ENCODE measurements around the gene FAM151B.
"Not testable (repeated sequence)": the region's sequence is repeated elsewhere in the genome, so short reads cannot be mapped to it uniquely, and the experiment has no call there.

The FAM151B gene, protein sequence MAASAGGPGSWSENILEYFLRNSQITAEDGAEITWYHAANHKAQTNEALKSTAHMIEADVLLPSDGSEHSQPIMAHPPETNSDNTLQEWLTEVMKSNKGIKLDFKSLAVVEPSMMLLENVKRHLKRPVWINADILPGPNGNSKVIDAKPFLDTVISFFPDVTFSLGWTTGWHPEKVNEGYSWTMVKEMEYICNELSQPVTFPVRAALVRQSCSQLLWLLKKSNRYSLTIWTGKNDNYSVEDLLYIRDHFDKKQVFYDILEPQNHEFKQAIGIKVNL

DNA sequence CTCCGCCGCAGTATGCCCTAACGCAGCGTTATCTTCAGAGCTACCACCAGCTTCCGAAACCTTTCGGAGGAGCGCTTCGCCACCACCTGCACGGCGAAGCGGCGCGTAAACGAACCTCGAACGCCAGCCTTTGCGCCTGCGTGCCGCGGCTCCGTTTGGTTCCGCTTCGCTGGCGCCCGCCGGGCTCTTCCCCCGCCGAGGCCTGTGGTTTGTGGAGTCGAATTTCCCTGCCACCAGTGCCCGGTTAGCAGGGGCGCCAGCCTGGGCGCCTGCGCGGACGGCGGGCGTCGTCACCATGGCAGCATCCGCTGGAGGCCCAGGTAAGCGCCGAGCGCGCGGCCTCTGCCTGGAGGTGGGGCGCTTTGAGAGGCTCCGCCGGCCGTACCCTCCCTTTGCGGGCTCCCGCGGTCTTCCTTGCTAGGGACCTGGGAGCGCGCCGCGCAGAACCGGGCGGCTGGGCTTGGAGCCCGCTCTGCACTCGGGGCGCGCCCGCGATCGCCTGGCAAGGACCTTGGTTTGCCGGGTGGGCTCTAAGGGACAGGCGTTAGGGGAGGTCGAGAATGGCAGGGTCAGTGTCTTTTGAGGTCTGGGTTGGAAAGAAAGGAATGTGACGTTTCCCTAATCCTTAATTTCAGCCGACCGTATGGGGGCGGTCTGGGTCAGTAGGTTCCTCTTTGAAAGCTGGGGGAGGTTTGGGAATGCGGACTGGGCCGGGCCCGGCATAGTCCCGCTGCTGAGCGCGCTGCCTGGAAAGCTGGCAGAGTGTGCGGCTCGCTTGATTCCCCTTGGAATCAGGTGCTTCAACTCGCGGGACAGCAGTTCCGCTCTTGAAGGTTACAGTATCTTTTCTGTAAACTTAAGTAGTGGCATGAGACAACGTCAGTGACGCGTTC is at the start of gene FAM151B:
Gene FAM151B, plus strand, starts transcription at position 272 of the 893 bp plus-strand sequence. Its CDS starts 24 bp downstream, at position 296.
- DNase-seq: peak; percentile 97

DNA sequence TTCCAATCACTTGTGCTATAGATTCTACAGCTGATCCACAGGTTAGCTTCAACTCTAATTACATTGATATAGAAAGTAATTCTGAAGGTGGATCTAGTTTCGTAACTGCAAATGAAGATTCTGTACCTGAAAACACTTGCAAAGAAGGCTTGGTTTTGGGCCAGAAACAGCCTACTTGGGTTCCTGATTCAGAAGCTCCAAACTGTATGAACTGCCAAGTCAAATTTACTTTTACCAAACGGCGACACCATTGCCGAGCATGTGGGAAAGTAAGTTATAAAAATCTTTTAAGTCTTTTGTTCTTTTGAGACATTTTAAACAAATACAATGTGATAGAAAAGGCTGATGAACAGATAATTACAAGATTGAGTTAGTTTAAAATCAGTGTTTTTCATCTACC is 49.2 kb upstream of the FAM151B start:
- no peak for DNase-seq

DNA sequence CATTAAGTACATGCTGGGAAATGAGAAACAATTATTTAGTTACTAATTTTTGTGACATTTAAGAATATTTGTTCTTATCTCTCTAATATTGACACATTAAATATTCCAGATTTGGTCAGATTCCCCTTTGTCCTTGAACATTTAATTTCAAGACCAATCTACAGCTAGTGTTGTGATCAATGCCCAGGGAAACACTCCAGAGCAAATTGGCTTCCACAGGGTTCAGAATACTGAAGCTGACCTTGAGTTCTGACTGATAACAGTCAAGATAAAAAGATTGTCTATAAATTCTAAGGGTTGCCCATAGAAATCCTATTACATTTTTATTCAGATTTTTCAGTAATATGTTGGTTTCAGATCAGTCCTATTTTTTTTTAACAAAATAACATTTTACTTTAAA is 48.7 kb upstream of the FAM151B start:
- no peak for DNase-seq

DNA sequence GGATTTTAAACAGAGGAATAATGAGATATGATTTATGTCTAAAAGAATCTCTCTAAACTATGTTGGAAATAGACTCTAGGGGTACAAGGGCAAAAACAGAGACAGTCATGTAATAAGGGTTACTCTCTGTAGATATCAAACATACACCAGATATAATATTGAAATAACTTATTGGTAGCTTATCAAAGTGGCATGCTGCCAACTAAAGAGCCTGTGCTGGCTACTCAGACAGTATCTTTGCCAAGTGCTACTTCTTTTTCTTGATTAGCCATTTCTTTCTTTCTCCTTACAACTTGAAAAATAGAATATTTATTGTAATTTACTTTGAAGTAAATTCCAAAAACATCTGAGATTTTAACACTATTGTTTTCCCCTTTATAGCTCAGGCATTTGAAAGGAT is 45.2 kb upstream of the FAM151B start:
- no peak for DNase-seq

DNA sequence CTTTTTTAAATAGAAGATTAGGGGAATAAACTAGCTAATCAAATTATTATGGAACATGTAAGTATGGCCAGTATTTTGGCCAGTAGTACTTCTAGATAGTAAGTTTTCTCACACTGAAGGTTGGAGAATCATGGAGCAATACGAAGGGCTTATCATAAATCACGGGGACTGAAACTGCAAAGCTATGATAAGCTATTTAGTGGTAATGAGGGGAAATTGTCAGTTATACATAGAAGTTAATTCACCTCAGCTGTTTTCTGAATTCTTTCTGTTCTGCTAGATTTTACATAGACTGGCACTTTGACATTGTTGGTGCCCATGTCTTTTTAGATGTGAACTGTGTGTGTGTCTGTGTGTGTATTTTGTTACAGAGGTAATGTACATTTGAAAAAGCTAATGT is 34.5 kb upstream of the FAM151B start:
- no peak for DNase-seq

DNA sequence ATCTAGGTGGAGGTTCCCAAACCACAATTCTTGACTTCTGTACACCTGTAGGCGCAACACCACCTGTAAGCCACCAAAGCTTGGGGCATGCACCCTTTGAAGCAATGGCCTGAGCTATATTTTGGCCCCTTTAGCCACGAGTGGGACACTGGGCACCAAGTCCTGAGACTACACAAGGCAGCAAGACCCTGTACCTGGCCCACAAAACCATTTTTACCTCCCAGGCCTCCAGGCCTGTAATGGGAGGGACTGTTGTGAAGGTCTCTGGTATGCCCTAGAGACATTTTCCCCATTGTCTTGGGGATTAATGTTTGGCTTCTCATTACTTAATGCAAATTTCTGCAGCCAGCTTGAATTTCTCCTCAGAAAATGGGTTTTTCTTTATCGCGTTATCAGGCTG is 24.6 kb upstream of the FAM151B start:
- DNase-seq: no peak

DNA sequence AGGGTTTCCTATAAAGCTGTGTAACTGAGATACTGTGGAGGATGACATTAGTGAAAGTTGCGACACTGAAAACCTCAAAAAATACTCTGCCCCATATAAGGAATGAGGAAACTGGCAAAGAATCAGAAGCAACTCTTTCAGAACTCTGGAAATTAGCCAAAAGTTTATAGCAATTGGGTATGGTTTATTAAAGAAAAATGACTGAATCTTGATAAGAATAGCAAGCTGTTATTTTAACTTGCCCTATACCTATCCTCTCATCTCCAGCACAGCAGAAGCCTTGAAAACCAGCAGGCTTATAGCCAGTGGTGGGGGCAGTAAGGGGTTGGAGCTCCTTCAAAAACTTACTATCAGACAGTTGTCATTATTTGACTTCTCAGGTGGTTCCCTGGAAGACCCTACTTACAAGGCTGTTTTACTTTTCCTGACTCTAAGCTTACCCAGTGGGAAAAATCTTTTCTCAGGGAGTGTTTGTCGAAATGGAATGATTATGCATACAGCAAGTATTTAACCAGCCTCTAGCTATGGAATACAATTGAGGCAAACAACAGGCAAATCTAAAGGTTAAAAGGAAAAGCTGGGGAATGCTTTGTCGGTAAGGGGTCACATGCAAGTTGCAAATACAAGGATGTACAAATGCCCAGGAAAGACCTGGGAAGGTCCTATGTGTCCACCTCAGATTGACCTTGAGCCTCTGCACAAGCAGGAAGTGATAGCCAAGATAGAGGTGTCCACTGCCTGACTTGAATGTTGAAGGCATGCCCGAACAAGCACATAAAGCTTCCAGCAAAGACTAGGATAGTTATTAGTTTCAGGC is 21.0 kb upstream of the FAM151B start:
- DNase-seq: no peak

DNA sequence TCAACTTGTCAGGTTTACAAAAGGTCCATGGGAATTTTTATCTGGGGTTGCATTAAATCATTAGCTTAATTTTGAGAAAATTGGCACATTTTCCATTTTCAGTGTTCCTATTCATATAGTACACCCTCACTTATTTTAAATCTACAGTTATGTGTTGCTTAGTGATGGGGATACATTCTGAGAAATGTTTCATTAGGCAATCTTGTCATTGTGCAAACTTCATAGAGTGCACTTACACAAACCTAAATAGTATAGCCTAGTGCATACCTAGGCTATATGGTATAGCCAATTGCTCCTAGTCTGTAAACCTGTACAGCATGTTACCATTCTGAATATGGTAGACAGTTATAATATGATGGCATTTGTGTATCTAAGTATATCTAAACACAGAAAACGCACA is 19.8 kb upstream of the FAM151B start:
- DNase-seq: no peak

DNA sequence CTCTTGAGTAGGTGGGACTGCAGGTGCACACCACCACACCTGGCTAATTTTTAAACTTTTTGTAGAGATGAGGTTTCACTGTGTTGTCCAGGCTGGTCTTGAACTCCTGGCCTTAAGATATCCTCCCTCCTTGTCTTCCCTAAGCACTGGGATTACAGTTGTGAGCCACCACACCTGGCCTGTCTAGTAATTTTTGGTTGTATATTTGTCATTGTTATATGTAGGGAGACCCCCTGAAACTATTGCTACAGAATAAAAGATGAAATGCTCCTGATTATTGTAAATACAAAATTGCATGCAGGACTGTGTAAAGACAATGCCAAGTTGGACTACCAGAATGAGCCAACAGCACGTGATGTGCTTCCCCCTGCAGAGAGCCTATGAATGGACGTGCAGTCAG is 17.3 kb upstream of the FAM151B start:
- DNase-seq: not testable (repeated sequence)

DNA sequence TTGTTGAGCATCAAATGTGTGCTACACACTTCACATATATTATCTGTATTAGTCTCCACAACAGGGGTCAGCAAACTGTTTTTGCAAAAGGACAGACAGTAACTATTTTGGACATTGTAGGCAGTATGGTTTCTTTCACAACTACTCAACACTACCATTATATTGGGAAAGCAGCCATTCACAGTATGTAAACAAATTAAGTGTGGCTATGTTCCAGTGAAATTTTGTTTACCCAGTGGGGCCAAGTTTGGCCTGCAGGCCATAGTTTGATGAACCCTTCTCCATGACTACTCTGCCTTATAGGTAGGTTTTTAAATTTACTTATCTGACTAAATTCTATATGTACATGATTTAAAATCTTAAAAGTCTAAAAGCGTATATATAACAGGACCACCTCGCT is 13.0 kb upstream of the FAM151B start:
- DNase-seq: no peak

DNA sequence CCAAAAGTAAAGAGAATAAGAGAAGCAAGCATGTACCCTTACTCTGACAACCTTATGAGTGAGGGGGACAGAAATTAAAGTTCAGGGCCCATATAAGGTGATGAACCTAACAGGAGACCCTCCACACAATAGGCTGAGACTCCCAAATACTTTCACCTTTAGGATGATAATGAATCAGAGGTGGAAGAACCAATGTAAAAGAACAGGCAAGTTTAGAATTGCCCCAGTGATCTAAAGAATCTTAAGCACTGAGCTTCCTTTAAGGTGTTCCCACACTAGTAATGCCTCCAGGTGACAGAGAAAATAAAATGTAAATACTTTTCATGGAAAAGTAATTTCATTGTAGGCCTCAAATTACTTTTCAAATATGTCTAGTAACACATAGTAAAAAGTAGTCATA is 8.2 kb upstream of the FAM151B start:
- no peak for DNase-seq

DNA sequence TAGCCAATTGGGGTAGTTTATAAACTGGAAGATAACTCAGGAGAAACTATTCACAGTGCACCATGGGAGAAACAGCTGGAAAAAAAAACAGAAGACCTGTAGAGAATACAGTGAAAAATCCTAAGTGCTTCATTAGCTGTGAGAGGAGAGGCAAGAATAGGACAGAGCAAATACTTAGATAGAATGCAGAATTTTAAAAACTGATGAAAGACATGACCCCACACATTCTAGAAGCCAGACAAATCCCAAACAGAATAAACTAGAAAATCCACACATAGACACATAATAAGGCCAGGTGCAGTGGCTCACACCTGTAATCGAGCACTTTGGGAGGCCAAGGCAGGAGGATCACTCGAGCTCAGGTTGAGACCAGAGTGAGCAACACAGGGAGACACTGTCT is 7.5 kb upstream of the FAM151B start:
- no peak for DNase-seq

DNA sequence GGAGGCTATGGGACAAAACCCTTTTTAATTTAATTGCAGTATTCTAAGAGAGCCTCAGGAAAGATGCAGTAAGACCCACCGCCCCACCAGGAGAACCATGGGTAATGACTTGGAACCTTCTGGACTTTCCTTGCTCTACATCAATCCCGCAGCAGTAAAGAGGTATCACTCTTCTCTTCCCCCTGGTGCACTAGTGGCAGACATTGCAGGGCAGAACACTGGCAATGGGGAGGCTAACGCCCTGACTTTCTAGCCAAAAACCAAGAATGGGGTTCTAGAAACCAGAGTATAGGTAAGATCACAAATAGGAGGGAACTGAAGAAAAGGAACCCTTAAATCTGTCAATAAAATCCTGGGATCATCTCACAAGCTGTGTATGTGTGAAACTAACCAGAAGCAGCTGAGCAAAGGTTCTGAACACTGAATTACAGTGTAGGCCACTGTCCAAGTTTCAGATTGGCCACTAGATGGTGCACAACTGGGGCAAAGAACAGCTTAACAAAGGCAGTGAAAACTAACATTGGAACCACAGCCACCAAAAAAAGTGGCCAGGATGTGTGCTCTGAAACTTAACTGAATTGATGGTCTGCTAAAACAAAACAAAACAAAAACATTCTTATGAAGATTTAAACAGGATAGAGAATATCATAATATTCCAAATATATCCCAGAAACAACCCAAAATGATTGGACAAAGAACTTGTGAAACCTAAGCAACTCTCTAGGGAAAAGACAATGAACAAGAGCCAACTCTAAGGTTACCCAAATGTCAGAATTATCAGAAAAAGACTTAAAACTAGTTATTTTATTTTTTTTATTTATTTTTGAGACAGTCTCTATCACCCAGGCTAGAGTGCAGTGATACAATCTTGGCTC is 6.6 kb upstream of the FAM151B start:
- DNase-seq: peak; percentile 24

DNA sequence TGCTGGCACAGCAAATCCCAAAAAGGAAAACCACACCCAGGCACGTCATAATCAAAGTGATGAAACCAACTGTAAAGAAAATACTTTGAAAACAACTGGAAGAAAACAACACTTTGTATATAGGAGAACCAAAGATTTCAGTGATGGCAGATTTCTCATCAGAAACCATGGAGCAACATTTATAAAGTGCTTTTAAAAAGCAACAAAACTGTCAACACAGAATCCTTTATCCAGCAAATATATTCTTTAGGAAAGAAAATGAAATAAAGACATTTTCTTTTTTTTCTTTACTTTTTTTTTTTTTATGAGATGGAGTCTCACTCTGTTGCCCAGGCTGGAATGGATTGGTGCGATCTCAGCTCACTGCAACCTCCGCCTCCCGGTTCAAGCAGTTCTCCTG is 5.3 kb upstream of the FAM151B start:
- no peak for DNase-seq

DNA sequence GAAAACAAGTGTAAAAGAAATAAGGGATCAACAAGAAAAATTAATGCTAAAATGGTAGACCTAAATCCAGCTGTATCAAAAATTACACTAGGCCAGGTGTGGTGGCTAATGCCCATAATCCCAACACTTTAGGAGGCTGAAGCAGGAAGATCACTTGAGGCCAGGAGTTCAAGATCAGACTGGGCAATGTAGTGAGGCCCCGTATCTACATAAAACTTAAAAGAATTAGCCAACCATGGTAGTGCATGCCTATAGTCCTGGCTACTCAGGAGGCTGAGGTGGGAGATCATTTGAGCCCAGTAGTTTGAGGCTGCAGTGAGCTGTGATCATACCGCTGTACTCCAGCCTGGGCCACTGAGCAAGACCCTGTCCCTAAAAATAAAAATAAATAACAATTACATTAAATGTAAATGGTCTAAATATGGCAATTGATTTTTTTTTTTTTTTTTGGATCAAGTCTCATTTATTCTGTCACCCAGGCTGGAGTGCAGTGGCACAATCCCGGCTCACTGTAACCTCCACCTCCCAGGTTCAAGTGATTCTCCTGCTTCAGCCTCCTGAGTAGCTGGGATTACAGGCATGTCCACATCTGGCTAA is 4.2 kb upstream of the FAM151B start:
- DNase-seq: no peak

DNA sequence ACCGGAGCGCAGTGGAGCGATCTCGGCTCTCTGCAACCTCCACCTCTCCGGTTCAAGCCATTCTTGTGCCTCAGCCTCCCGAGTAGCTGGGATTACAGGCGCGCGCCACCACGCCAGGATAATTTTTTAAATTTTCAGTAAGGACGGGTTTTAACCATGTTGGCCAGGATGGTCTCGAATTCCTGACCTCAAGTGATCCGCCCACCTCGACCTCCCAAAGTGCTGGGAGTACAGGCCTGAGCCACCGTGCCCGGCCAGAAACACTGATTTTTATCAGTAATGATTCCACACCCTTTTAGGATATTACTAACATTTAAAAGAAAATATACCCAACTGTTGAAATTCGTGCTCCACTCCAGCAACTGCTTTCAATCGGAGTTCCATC is 464 bp upstream of the FAM151B start:
- no peak for DNase-seq

DNA sequence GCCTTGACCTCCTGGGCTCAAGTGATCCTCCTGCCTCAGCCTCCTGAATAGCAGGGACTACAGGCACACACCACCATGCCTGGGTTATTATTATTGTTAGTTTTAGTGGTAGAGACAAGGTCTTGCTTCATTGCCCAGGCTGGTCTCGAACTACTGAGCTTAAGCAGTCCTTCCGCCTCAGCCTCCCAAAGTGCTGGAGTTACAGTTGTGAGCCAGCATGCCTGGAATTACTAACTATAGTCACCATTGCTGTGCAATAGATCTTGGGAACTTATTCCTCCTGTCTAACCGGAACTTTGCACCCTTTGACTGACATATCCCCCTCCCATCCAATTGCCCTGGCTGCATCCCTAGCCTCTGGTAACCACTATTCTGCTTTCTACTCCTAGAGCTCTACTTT is 3.4 kb downstream of the FAM151B start:
- no peak for DNase-seq

DNA sequence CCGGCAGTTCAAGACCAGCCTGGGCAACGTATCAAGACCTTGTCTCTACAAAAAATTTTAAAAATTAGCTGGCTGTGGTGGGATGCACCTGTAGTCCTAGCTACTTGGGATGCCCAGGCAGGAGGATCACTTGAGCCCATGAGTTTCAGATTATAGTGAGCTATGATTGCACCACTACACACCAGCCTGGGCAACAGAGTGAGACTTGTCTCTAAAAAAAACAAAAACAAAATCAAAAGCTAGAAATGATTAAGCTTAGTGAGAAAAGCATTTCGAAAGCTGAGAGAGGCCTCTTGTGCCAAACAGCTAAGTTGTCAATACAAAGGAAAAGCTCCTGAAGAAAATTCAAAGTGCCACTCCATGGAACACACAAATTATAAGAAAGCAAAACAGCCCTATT is 4.8 kb downstream of the FAM151B start:
- no peak for DNase-seq

DNA sequence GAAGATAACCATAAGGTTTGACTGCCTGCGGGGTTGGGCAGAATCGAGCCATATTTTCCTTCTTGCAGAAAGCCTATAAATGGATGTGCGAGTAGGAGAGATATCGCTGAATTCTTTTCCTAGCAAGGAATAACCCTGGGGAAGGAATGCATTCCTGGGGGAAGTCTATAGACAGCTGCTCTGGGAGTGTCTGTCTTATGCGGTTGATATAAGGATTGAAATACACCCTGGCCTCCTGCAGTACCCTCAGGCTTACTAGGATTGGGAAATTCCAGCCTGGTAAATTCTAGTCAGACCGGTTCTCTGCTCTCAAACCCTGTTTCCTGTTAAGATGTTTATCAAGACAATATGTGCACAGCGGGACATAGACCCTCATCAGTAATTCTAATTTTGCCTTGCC is 5.5 kb downstream of the FAM151B start:
- not testable (repeated sequence) for DNase-seq

DNA sequence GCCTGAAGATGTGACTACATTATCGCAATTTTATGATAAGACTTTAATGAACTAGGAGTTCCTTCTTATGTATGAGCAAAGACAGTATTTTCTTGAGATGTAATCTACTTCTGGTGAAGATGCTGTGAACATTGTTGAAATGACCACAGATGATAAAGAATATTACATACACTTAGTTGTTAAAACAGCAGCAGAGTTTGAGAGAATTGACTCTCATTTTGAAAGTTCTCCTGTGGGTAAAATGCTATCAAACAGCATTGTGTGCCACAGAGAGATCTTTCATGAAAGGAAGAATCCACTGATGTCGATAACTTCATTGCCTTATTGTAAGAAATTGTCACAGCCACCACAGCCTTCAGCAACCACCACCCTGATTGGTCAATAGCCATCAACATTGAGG is 8.0 kb downstream of the FAM151B start:
- no peak for DNase-seq

DNA sequence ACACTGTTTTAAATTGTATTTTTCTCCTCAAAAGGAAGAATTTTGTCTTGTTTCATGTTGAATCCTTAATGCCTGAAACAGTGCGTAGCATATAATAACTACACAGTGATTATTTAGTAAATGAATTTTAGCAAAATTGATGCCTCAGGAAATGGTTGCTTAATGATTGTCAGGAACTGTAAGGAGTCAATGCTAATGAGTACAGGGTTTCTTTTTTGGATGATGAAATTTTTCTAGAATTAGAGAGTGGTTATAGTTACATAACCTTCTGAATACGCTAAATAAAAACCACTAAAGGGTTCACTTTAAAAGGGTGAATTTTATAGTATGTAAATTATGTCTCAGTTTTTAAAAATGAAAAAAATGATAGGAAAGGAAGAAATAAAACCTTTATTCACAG is 14.9 kb downstream of the FAM151B start:
- DNase-seq: no peak

DNA sequence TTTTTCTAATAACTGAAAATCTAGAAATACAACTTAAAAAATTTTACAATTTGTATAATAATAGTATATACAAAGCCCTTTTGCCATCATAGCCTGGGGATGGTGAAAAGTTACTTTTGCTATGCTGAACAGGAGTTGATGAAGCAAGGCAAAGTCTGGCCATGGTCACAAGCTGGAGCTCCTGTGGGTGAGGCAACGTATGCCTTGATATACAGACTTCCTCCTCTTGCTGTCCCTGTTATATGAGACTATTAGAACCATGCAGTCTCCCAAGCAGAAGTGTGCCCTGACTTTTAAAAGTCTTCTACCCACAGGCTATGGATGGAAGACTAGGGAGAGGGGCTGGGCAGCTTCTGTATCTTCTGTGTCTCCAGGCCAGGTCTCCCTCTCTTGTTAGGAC is 15.7 kb downstream of the FAM151B start:
- no peak for DNase-seq
